Activated naive CD4-positive, alpha-beta T cell treated with anti-CD3 and anti-CD28 coated beads for 36 hours (primary cell): ENCODE results near the gene B3GALT4. TPM values are rescaled to one million over a fixed set of nuclear protein-coding genes. Genes with fewer than 3 reads are reported as not detected.
"Not testable (repeated sequence)": the region's sequence is repeated elsewhere in the genome, so short reads cannot be mapped to it uniquely, and the experiment has no call there.

Experiments
- CTCF ChIA-PET: fragments of 350-600 bp; sonication (Branson Sonifier 250); formaldehyde crosslinking; loops from one replicate; lab custom pipeline; 2021; ENCODE audit warnings: antibody characterized with exemption; lab: Charles Lee
- DNase-seq: peaks from one replicate; pipeline ENCODE4 v3.0.0-alpha.2; 2020
- H3K27ac Mint-ChIP-seq: one replicate; pipeline ENCODE4 v1.8.0; 2021; ENCODE audit warnings: mild to moderate bottlenecking, mixed read lengths
- H3K27me3 Mint-ChIP-seq: one replicate; pipeline ENCODE4 v1.8.0; 2021; ENCODE audit warnings: low read depth, mixed read lengths
- H3K36me3 Mint-ChIP-seq: one replicate; pipeline ENCODE4 v1.8.0; 2021; ENCODE audit warnings: low read depth, mixed read lengths
- H3K4me1 Mint-ChIP-seq: one replicate; pipeline ENCODE4 v1.8.0; 2021; ENCODE audit warnings: low read depth, mixed read lengths
- H3K4me3 Mint-ChIP-seq: one replicate; pipeline ENCODE4 v1.8.0; 2021; ENCODE audit warnings: mild to moderate bottlenecking, moderate library complexity, mixed read lengths
- H3K9me3 Mint-ChIP-seq: one replicate; pipeline ENCODE4 v1.8.0; 2021; ENCODE audit warnings: mixed read lengths
- intact Hi-C: fragments of 100-400 bp; cut with micrococcal nuclease; formaldehyde crosslinking; loops from one replicate; pipeline ENCODE4 v1.15.1; 2023
- total RNA-seq, 2 experiments: library from RNA; stranded (reverse); gene quantifications; one replicate each; pipeline ENCODE4 v1.2.3, GENCODE V29; 2021

The B3GALT4 gene
- total RNA-seq, 2 experiments from 2014 or later, result 4.4 TPM

DNA sequence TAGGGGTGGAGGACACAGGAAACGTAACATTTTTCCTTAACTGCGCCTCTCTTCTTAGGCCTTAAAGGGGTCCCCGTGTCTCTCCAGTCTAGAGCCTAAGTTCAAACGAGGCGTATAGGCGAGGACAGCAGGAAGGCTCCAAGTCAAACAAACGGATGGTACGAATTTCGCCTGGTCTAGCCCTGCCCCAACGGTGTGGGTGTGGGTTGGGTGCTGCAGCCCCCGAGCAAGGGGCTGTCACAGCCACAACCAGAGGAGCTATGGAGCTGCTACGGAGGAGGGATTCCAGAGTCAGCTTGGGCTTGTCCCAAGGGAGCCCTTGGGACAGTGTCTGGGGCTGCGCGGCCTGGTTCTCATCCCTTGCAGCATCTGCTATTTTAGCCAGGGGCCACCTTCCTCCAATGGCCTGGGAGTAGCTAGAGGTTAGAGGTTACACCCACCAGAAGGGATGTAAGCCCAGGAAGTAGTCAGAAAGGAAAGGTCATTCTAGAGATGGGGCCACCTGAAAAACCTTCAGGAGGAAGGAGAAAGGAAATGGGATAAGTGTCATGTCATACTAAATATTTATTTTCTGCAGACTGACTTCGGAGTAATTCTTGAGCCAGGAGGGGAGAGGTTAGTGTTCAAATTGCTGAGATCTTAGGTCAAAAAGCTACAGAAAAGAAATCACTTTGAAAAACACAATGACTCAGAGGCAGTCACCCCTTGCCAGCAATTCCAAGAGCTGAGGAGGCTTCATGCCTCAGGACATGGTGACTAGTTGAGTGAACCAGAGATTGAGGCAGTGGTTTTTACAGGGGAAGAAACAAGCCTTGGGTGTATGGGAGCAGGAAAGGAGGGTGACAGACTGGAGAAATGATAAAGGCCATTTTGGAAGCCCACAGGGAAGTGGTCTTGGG lies 26.9 kb upstream of the B3GALT4 start:
- H3K9me3 Mint-ChIP-seq, result no peaks in the 10 kb centered on the region
- peak overlapping the region; percentile 93 for H3K27ac Mint-ChIP-seq
- DNase-seq, result peak; percentile 36
- H3K4me1 Mint-ChIP-seq, result peaks cover 37% of the 10 kb centered on the region
- no peaks in the 10 kb centered on the region for H3K27me3 Mint-ChIP-seq
- intact Hi-C loops, result loop anchor here (1.0 to 2.0 kb wide), 7 partner anchors 21 to 73 kb away; partner anchors contain the start of genes PFDN6, RXRB, SLC39A7 and TAPBP
- CTCF ChIA-PET, result interaction anchor here (1.0 to 5.5 kb wide), 16 partner anchors 8 to 230 kb away, joined by 3 to 57 read pairs (median 5); partner anchors contain the start of genes B3GALT4, HSD17B8, PFDN6 and RPS18
- peak overlapping the region; percentile 90 for H3K4me3 Mint-ChIP-seq
- peaks cover 21% of the 10 kb centered on the region for H3K36me3 Mint-ChIP-seq

- Mint-ChIP-seq H3K9me3 (no peaks in the 10 kb centered on the region), H3K27ac (peak overlapping the region; percentile 93), H3K36me3 (peaks cover 21% of the 10 kb centered on the region), H3K27me3 (no peaks in the 10 kb centered on the region), H3K4me1 (peaks cover 37% of the 10 kb centered on the region), H3K4me3 (peak overlapping the region; percentile 90)
- intact Hi-C loops, result no loop called here
- CTCF ChIA-PET, result interaction anchor here (1.0 to 5.5 kb wide), 8 partner anchors 11 to 126 kb away, joined by 3 to 57 read pairs (median 3); partner anchors contain the start of genes B3GALT4, RPS18 and VPS52
- no peak for DNase-seq
These were observed 26.2 kb upstream of the B3GALT4 start for GRCh38 chr6:33250731-33251130.

GRCh38 chr6:33251395-33252012 lies 25.4 kb upstream of the B3GALT4 start:
- intact Hi-C loops, result no loop called here
- Mint-ChIP-seq H3K27ac (no peak overlapping the region), H3K4me3 (no peak overlapping the region)

GRCh38 chr6:33252759-33253158 lies 24.2 kb upstream of the B3GALT4 start:
- CTCF ChIA-PET, result no interaction called here
- no peak overlapping the region for H3K4me3 Mint-ChIP-seq
- H3K36me3 Mint-ChIP-seq, result peaks cover 22% of the 10 kb centered on the region
- H3K9me3 Mint-ChIP-seq, result no peaks in the 10 kb centered on the region
- intact Hi-C loops, result no loop called here
- DNase-seq, result no peak
- peaks cover 37% of the 10 kb centered on the region for H3K4me1 Mint-ChIP-seq
- H3K27ac Mint-ChIP-seq, result no peak overlapping the region
- H3K27me3 Mint-ChIP-seq, result no peaks in the 10 kb centered on the region

More at GRCh38 chr6:33251395-33252012, 25.4 kb upstream of the B3GALT4 start:
- H3K36me3 Mint-ChIP-seq, result peaks cover 21% of the 10 kb centered on the region
- H3K9me3 Mint-ChIP-seq, result no peaks in the 10 kb centered on the region
- no peaks in the 10 kb centered on the region for H3K27me3 Mint-ChIP-seq
- peaks cover 37% of the 10 kb centered on the region for H3K4me1 Mint-ChIP-seq
- CTCF ChIA-PET, result interaction anchor here (1.4 to 1.9 kb wide), 2 partner anchors 20 to 25 kb away, joined by 3 to 6 read pairs; partner anchors contain the start of genes B3GALT4, RPS18 and VPS52
- no peak for DNase-seq

DNA sequence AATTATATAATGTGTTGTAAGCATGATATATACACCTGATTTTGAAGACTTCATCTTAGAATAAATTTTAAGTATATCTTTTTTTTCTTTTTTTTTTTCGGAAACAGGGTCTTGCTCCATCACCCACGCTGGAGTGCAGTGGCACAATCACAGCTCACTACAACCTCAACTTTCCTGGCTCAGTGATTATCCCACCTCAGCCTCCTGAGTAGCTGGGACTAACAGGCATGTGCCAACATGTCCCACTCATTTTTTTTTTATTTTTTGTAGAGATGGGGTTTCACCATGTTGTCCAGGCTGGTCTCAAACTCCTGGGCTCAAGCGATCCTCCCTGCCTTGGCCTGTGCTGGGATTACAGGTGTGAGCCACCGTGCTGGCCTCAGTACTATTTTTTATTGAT lies 22.3 kb upstream of the B3GALT4 start:
- Mint-ChIP-seq H3K9me3 (no peaks in the 10 kb centered on the region), H3K4me3 (no peak overlapping the region), H3K36me3 (peaks cover 25% of the 10 kb centered on the region), H3K27me3 (no peaks in the 10 kb centered on the region), H3K27ac (no peak overlapping the region), H3K4me1 (peaks cover 26% of the 10 kb centered on the region)
- CTCF ChIA-PET, result no interaction called here
- DNase-seq, result no peak
- intact Hi-C loops, result no loop called here

DNA sequence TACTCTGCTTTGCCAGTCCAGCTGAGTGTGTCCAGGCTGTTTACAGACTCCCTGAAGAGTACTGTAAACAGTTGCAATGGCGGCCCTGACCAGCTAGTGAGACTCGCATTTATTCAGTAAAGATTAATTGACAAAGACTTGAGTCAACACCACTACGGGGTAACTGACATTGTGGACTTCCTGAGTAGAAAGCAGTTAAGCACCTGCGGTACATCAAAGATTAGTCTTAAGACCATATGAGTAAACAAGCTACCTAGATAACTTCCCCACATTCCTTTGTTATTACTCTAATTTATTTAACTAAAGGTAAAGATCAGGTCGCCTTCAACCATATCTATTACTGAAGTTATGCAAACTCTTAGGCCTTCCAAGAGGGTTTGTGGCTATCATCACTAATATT lies 17.9 kb upstream of the B3GALT4 start:
- DNase-seq, result no peak

GRCh38 chr6:33262490-33262889 lies 14.4 kb upstream of the B3GALT4 start:
- intact Hi-C loops, H3K27ac Mint-ChIP-seq, H3K9me3 Mint-ChIP-seq, H3K27me3 Mint-ChIP-seq, DNase-seq, H3K4me3 Mint-ChIP-seq, H3K4me1 Mint-ChIP-seq: not testable (repeated sequence)
- peaks cover 36% of the 10 kb centered on the region for H3K36me3 Mint-ChIP-seq
- CTCF ChIA-PET, result interaction anchor here (0.5 to 2.0 kb wide), 3 partner anchors 12 to 115 kb away, joined by 3 to 6 read pairs (median 4); no protein-coding TSS in a partner anchor

More for the DNA sequence above, 17.9 kb upstream of the B3GALT4 start:
- H3K4me3 Mint-ChIP-seq, result no peak overlapping the region
- H3K36me3 Mint-ChIP-seq, result peaks cover 19% of the 10 kb centered on the region
- no peaks in the 10 kb centered on the region for H3K9me3 Mint-ChIP-seq
- H3K27ac Mint-ChIP-seq, result no peak overlapping the region
- H3K4me1 Mint-ChIP-seq, result peaks cover 4% of the 10 kb centered on the region
- intact Hi-C loops, result no loop called here
- CTCF ChIA-PET, result interaction anchor here (1.7 kb wide), 1 partner anchor 10 kb away, joined by 5 read pairs; no protein-coding TSS in a partner anchor
- no peaks in the 10 kb centered on the region for H3K27me3 Mint-ChIP-seq

DNA sequence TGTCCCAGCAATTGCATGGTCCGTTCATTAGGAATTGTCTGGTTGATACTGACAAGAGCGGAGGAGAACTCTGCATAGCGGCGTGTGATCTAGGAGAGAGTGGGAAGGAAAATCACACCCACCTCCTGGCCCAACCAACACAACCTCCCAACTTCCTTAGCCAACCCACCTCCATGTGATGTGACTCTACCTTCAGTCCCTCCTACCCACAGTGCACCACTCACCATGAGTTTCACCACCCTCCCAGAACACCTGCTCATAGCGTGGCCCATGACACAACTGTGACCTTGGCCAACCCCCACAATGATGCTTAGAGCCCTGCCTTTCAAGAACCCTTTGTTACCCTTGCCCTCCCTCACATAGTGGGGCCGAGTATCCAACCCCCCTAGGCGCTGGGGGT lies 12.9 kb upstream of the B3GALT4 start:
- Mint-ChIP-seq H3K27me3 (no peaks in the 10 kb centered on the region), H3K36me3 (peaks cover 37% of the 10 kb centered on the region), H3K9me3 (no peaks in the 10 kb centered on the region), H3K4me1 (peaks cover 5% of the 10 kb centered on the region), H3K27ac (no peak overlapping the region), H3K4me3 (no peak overlapping the region)
- DNase-seq, result no peak
- intact Hi-C loops, result no loop called here
- CTCF ChIA-PET, result no interaction called here

DNA sequence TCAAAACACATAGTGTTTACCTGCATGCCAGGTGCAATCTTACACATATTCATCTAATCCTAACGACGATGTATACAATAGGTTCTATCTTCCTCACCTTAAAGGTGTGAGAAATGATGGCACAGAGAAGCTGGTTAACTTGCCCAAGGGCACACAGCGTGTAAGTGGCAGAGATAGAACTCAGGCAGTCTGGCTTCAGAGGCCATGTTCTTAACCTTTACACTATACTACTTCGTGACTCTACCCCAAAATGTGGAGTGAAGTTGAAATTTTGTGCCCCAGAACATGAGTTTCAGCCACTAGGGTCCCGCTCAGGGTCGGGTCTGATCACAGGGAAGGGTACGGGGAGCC lies 5.8 kb upstream of the B3GALT4 start:
- H3K4me3 Mint-ChIP-seq, result peak overlapping the region; percentile 99
- H3K4me1 Mint-ChIP-seq, result peaks cover 39% of the 10 kb centered on the region
- no peak for DNase-seq
- CTCF ChIA-PET, result interaction anchor here (0.8 to 2.8 kb wide), 5 partner anchors 20 to 73 kb away, joined by 3 to 9 read pairs (median 6); partner anchors contain the start of gene RGL2
- H3K27me3 Mint-ChIP-seq, result no peaks in the 10 kb centered on the region
- H3K27ac Mint-ChIP-seq, result peak overlapping the region; percentile 100
- no peaks in the 10 kb centered on the region for H3K9me3 Mint-ChIP-seq
- peaks cover 64% of the 10 kb centered on the region for H3K36me3 Mint-ChIP-seq
- intact Hi-C loops, result loop anchor here (1.0 to 10.0 kb wide), 8 partner anchors 18 to 304 kb away; partner anchors contain the start of genes CUTA, PFDN6, RXRB and SLC39A7

DNA sequence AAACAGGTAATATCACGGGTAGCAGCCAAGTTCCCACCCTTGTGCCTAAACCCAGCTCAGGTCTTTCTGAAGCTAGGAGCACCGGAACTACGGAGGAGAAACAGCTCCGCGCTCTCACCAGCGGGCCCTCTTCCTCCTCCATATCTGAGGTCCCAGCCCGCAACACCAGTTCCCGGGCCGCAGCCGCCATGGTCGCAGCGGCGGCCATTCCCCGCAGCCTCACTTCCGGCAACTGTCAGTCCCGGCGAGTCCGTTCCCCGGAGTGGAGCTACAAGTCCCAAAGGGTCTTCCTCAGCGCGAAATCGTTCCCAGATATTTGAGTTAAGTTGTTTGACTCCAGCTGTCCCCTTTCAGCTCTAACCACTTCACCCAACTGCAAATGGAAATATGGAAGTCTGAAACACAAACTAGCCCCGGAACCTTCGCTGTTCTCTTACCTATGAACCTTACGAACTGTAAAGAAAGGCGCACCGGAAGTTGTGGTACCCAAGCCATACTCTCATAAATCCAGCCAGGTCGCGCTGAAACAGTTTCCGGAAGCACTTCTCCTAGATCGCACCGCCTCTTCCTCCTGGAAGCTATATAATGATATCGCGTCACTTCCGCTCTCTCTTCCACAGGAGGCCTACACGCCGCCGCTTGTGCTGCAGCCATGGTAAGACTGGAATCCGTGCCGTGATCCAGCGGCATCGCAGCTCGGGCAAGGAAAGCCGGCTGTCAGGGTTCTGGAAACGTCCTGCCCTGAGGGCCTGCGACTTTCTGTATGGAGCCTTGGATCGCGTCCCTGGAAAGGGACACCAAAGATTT lies 5.3 kb upstream of the B3GALT4 start, which contains the start of the genes RPS18 and VPS52:
RPS18 (plus strand) TSS at position 608 of the 807 bp plus-strand sequence; CDS start at position 653, 45 bp downstream.
VPS52 (minus strand) TSS at position 409 of the 807 bp plus-strand sequence; CDS start at position 208, 201 bp downstream.
- Mint-ChIP-seq H3K27ac (peak within 1 kb of the TSS; percentile 100), H3K36me3 (peaks cover 65% of the 10 kb centered on the region), H3K4me3 (peak within 1 kb of the TSS; percentile 99), H3K4me1 (peaks cover 45% of the 10 kb centered on the region), H3K9me3 (no peaks in the 10 kb centered on the region), H3K27me3 (no peaks in the 10 kb centered on the region)
- intact Hi-C loops, result loop anchor here (1.0 to 10.0 kb wide), 11 partner anchors 18 to 303 kb away; partner anchors contain the start of genes CUTA, KIFC1, PFDN6 and RXRB
- CTCF ChIA-PET, result interaction anchor here (0.8 to 2.8 kb wide), 5 partner anchors 21 to 72 kb away, joined by 3 to 9 read pairs (median 6); partner anchors contain the start of gene RGL2
- DNase-seq, result peak; percentile 95
